GM18520 (cell line): ENCODE measurements around the gene CHMP6.

ENCODE experiments used
- ATAC-seq: cut with Tn5 transposase; IDR thresholded peaks from one replicate; pipeline ENCODE4 v1.9.1; 2021; ENCODE audit not compliant: unreplicated experiment

Gene CHMP6

DNA sequence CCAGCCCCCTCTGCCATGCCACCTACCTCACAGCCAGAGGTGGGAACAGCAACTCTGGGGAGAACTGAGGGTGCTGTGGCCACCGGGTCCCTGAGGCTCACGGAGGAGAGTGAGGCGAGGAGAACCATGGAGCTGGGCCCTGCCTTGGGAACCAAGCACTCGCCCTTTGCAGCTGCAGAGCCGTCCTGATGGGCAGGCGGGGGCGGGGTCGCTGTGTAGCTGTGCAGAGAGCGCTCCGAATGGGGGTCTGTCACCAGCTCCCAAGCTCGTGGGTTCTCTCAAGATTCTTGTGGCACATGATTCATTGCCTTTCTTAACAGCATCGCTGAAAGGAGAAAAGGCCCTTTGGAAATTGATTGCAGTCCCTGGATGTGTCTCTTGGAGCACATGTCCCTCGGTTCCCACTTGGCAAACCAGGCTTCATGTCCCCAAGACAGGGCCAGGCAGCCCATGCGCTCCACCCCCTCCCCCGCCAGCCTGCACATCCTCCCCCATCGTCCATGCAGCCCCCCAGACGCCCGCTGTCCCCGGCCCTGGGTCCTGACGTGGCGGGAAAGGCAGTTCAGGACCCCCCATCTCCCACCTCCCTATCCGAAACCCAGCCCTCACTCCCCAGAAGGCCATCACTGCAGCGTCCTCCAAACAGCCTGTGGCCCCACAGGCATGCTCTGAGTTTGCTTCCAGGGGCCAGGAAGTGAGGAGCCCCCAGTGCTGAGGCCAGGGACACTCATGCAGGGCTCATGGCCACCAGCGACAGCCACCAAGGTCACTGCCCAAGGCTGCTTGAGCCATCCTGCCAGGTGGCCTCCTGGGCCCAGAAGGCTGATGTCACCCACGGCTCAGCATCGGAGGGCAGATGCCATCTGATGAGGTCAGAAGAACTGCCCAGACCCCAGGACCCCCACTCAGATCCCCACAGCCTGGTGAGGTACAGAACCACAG lies 20.6 kb upstream of the CHMP6 start:
- ATAC-seq, result no peak

DNA sequence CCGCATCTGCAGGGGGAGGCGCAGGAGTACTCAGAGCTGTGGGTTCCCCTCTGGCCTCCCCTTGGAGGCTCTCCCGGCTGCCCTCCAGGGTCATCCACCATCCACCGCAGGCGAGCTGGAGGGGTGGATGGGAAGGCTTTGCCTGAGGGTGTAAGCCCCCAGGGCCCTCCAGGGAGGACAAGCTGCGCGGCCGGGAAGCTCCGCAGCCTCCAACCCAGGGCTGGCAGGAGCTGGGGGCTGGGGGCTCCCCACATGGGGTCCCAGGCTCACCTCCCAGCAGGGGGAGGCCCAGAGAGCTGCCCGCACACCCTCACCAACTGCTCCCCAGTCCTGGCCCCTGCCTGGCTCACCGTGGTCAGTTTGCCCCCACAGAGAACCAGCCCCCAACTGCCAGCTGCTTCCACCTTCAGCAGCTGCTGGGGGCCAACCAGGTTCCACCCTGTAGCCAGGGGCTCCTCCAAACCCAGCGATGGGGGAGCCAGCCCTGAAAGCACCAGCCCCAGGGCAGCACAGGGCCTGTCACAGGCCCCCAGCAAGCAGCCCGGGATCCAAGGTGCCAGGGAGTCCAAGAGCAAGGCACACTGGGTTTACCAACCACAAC lies 19.8 kb upstream of the CHMP6 start:
- ATAC-seq, result no peak

GRCh38 chr17:80976701-80977100 lies 14.9 kb upstream of the CHMP6 start:
- ATAC-seq, result no peak

DNA sequence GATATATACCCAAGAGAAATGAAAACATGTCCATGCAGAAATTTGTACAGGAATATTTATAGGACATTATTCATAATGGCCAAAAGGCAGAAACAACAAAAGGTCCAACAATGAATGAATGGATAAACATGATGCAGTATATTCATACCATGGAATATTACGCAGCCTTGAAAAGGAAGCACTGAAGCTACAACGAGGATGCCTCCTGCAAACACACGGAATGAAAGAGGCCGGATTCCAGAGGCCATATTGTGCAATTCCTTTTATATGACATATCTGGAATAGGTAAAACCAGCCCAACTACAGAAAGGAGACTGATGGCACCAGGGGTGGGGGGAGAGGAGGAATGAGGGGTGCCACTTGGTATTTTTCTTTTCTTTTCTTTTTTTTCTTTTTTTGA lies 14.5 kb upstream of the CHMP6 start:
- no peak for ATAC-seq

- no peak for ATAC-seq
These were observed 12.8 kb upstream of the CHMP6 start for GRCh38 chr17:80978499-80979497.

- no peak for ATAC-seq
These were observed 11.9 kb upstream of the CHMP6 start for GRCh38 chr17:80979547-80980378.

DNA sequence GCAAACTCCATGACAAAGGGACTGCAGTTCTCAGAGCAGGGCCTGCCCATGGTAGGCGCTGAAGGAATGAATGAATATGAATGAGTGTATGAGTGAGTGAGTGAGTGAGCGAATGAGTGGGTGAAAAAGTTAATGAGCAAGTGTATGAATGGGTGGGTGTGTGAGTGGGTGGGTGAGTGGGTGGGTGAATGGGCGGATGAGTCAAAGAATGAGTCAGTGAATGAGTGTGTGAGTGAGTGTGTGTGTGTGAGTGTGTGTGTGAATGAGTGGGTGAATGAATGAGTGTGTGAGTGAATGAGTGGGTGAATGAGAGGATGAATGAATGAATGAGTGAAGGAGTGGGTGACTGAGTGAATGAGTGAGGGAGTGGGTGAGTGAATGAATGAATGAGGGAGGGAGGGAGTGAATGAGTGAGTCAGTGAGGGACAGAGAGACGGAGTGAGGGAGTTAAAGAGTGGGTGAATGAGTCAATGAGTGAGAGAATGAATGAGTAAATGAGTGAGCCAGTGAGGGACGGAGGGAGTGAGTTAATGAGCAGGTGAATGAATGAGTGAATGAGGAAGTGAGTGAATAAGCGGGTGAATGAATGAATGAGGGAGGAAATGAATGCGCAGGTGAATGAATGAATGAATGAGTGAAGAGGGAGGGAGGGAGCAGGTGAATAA lies 11.1 kb upstream of the CHMP6 start:
- ATAC-seq, result no peak

DNA sequence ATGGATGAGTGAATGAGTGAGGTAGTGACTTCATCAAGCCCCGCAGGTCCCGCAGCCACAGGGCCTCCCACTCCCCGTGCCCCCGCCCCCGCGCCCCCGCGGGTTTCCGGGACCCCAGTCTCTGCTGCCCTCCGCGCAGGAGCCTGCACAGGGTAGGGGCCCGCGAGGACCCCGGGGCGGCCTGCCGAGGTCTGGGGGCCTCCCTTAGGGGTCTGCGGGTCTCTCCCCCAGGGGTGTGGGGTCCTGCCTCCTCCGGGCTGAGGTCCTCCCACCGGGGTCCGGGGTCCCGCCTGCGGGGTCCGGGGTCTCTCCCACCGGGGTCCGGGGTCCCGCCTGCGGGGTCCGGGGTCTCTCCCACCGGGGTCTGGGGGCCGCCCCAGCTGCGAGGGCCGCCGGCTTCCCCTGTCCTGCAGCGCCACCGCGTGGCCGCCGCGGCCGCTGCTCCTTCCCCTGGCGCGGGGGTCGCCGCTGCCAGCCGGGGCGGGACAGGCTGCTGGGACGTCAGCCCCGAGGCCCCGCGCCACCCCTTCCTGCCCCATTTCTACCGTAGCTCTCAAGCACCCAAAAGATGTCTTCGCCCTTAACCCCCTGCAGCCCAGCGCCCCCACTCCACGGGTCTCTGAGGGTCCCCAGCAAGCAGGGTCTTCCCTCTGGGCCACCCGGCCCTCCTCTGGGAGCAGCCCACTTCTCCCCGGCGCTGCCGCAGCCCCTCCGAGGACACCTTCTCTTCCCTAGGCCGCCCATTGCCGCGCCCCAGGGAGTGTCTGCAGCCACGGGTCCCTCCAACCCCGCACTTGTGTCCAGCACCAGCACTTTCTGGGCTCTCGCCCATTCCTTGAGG lies 10.4 kb upstream of the CHMP6 start:
- no peak for ATAC-seq

DNA sequence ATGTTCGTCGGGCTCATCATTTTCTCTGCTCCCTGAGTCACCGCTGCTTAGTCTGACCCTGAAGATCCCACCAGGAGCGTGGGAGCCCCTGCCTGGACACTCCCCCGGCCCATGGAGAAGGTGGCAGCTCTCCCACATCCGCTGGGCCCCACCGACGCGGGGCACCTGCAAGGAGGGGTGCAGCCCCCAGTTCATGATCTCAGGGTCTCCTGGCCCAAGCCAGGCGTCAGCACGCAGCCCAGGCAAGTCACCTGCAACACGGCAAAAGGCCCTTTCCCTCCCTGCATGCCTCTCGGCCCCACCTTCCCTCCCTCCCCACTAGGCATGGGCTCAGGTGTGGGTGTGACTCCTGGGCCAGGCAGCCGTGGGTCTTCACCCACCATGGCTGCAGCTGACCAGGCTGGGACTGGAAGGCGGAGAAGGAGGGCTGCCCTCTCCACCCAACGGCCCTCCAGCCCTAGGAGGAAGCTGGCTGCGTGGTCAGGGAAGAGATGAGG lies 9.7 kb upstream of the CHMP6 start:
- no peak for ATAC-seq

- ATAC-seq, result no peak
These were observed 9.1 kb upstream of the CHMP6 start for GRCh38 chr17:80982426-80982974.

GRCh38 chr17:80983545-80983944 lies 8.1 kb upstream of the CHMP6 start:
- ATAC-seq, result no peak

GRCh38 chr17:80984749-80985148 lies 6.9 kb upstream of the CHMP6 start:
- ATAC-seq, result no peak

DNA sequence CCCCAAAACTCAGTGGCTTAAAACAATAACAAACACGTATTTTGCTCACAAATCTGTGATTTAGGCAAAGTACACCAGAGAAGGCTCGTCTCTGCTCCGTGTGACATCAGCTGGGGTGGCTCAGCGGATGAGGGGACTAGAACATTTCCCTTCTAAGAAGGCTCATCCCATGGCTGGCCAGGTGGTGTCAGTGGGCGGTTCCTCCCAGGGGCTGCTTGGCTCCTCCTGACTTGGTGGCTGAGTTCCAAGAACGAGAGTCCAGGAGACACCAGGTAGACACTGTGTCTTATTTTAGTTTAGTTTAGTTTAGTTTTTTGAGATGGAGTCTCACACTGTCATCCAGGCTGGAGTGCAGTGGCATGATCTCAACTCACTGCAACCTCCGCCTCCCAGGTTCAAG lies 5.6 kb upstream of the CHMP6 start:
- ATAC-seq, result no peak

- no peak for ATAC-seq
These were observed 4.7 kb upstream of the CHMP6 start for GRCh38 chr17:80986816-80987475.

DNA sequence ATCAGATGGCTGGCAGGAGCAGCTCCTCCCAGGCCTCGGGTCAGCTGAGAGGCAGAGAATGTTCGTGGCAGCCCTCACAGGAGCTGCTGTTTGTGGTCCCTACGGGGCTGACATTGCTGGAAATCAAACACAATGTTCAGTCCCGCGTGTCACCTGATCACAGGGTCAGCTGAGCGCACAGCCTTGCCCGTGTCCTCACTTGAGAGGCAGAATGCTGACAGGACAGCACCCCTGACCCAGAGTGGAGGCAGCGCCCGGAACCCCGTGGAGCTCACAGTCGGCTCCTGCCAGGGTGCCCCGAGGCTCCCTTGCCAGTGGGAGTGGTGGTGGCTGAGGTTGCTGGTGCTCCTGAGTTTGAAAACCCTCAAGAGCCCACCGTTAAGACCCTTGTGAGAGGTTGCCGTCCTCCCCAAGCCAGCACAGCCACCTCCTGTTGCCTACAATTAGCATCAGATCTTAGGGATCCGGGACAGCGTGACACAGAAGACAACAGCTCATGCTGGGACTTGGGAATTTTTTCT lies 3.6 kb upstream of the CHMP6 start:
- ATAC-seq, result no peak

DNA sequence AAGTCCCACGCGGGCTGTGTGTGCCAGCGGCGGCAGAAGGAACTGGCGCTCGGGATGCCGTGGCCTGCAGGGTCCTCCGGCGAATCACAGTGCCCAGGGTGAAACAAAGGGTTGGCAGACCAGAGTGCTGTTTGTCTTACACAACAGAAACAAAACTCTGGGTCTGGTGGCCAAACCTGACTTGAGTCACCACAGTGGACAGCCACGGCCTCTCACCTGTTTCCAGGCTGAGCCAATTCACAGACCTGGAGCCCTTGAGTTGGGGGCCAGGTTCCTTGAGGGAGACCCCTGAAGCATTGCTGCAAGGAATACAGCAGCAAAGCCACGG lies 2.1 kb upstream of the CHMP6 start:
- ATAC-seq, result no peak

DNA sequence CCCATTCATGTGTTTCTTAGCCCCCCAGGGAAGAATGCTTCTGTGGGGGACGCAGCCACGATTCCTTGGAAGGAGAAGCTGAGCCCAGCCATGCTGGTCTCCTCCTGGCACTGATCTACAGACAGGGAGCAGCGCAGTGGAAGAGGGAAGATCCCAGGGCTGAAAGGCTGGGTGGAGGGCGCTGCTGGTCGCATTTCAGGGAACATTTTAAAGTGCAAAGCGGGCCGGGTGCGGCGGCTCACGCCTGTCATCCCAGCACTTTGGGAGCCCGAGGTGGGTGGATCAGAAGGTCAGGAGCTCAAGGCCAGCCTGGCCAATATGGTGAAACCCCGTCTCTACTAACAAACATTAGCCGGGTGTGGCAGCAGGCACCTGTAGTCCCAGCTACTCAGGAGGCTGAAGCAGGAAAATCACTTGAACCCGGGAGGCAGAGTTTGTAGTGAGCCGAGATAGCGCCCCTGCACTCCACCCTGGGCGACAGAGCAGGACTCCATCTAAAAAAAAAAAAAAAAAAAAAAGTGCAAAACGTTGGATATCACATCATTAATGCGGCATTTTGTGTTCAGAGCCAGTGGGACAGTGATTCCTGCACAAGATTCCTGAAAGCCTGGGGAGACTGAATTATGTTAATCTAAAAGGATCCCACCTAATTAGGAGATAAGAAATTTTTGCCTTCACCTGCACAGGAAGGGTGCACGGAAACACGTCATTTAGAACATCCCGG lies 558 bp upstream of the CHMP6 start:
- ATAC-seq, result no peak
